ENCODE measurements around the gene DYNLT2B. TPM values are rescaled to one million over a fixed set of nuclear protein-coding genes. Genes with fewer than 3 reads are reported as not detected.

Gene DYNLT2B
- total RNA-seq, 2 donors from 2014 or later, result 18.9 to 20.4 TPM

GRCh38 chr3:196340466-196340865, 22.4 kb upstream of the DYNLT2B start:
- Mint-ChIP-seq H3K9me3 (no peaks in the 10 kb centered on the region), H3K27ac (no peak overlapping the region), H3K36me3 (ENCODE audit: insufficient read depth in 2 of 2) (no peaks in the 10 kb centered on the region), H3K4me1 (ENCODE audit: low read depth) (no peaks in the 10 kb centered on the region), H3K27me3 (ENCODE audit: low read depth) (no peaks in the 10 kb centered on the region), H3K4me3 (no peak overlapping the region)
- ATAC-seq (replicated peaks in 1 of 2) (no peak), DNase-seq (no peak)

GRCh38 chr3:196339493-196340254, 21.6 kb upstream of the DYNLT2B start:
- no peaks in the 10 kb centered on the region for H3K4me1 Mint-ChIP-seq (ENCODE audit: low read depth)
- H3K27me3 Mint-ChIP-seq (ENCODE audit: low read depth), result no peaks in the 10 kb centered on the region
- no peak overlapping the region for H3K27ac Mint-ChIP-seq
- DNase-seq (no peak), ATAC-seq (replicated peaks in 1 of 2) (peak in 1 of 2 donors; percentile 36)
- no peak overlapping the region for H3K4me3 Mint-ChIP-seq
- H3K36me3 Mint-ChIP-seq (ENCODE audit: insufficient read depth in 2 of 2), result no peaks in the 10 kb centered on the region
- no peaks in the 10 kb centered on the region for H3K9me3 Mint-ChIP-seq

- Mint-ChIP-seq H3K36me3 (ENCODE audit: insufficient read depth in 2 of 2) (no peaks in the 10 kb centered on the region), H3K4me3 (no peak overlapping the region), H3K4me1 (ENCODE audit: low read depth) (no peaks in the 10 kb centered on the region), H3K27ac (no peak overlapping the region), H3K9me3 (no peaks in the 10 kb centered on the region), H3K27me3 (ENCODE audit: low read depth) (no peaks in the 10 kb centered on the region)
- ATAC-seq (replicated peaks in 1 of 2) (no peak), DNase-seq (no peak)
Observed at GRCh38 chr3:196339044-196339443, 21.0 kb upstream of the DYNLT2B start.

- H3K9me3 Mint-ChIP-seq, result no peaks in the 10 kb centered on the region
- no peaks in the 10 kb centered on the region for H3K27me3 Mint-ChIP-seq (ENCODE audit: low read depth)
- H3K4me3 Mint-ChIP-seq, result no peak overlapping the region
- H3K4me1 Mint-ChIP-seq (ENCODE audit: low read depth), result no peaks in the 10 kb centered on the region
- DNase-seq (no peak), ATAC-seq (replicated peaks in 1 of 2) (no peak)
- H3K27ac Mint-ChIP-seq, result no peak overlapping the region
- no peaks in the 10 kb centered on the region for H3K36me3 Mint-ChIP-seq (ENCODE audit: insufficient read depth in 2 of 2)
Observed at GRCh38 chr3:196336319-196337145, 18.5 kb upstream of the DYNLT2B start.

GRCh38 chr3:196335503-196335948, 17.5 kb upstream of the DYNLT2B start:
- H3K9me3 Mint-ChIP-seq, result no peaks in the 10 kb centered on the region
- H3K27me3 Mint-ChIP-seq (ENCODE audit: low read depth), result no peaks in the 10 kb centered on the region
- no peak for ATAC-seq (replicated peaks in 1 of 2)

GRCh38 chr3:196334982-196335381, 16.9 kb upstream of the DYNLT2B start:
- no peak overlapping the region for H3K27ac Mint-ChIP-seq
- DNase-seq (no peak), ATAC-seq (replicated peaks in 1 of 2) (no peak)
- H3K27me3 Mint-ChIP-seq (ENCODE audit: low read depth), result no peaks in the 10 kb centered on the region
- no peak overlapping the region for H3K4me3 Mint-ChIP-seq
- no peaks in the 10 kb centered on the region for H3K4me1 Mint-ChIP-seq (ENCODE audit: low read depth)
- no peaks in the 10 kb centered on the region for H3K36me3 Mint-ChIP-seq (ENCODE audit: insufficient read depth in 2 of 2)
- no peaks in the 10 kb centered on the region for H3K9me3 Mint-ChIP-seq

More at GRCh38 chr3:196335503-196335948, 17.5 kb upstream of the DYNLT2B start:
- no peak for DNase-seq
- no peaks in the 10 kb centered on the region for H3K4me1 Mint-ChIP-seq (ENCODE audit: low read depth)
- no peaks in the 10 kb centered on the region for H3K36me3 Mint-ChIP-seq (ENCODE audit: insufficient read depth in 2 of 2)
- no peak overlapping the region for H3K27ac Mint-ChIP-seq
- H3K4me3 Mint-ChIP-seq, result no peak overlapping the region

- Mint-ChIP-seq H3K27ac (no peak overlapping the region), H3K27me3 (ENCODE audit: low read depth) (no peaks in the 10 kb centered on the region), H3K4me1 (ENCODE audit: low read depth) (no peaks in the 10 kb centered on the region), H3K36me3 (ENCODE audit: insufficient read depth in 2 of 2) (no peaks in the 10 kb centered on the region), H3K9me3 (no peaks in the 10 kb centered on the region), H3K4me3 (no peak overlapping the region)
- DNase-seq (no peak), ATAC-seq (replicated peaks in 1 of 2) (no peak)
Observed at GRCh38 chr3:196332168-196332567, 14.1 kb upstream of the DYNLT2B start.

GRCh38 chr3:196327405-196327804, 9.4 kb upstream of the DYNLT2B start:
- Mint-ChIP-seq H3K27ac (no peak overlapping the region), H3K9me3 (no peaks in the 10 kb centered on the region), H3K27me3 (ENCODE audit: low read depth) (no peaks in the 10 kb centered on the region), H3K4me3 (no peak overlapping the region), H3K36me3 (ENCODE audit: insufficient read depth in 2 of 2) (no peaks in the 10 kb centered on the region), H3K4me1 (ENCODE audit: low read depth) (no peaks in the 10 kb centered on the region)
- ATAC-seq (replicated peaks in 1 of 2), result no peak
- DNase-seq, result no peak

GRCh38 chr3:196326936-196327335, 8.9 kb upstream of the DYNLT2B start:
- DNase-seq, result no peak
- ATAC-seq (replicated peaks in 1 of 2), result no peak
- no peaks in the 10 kb centered on the region for H3K4me1 Mint-ChIP-seq (ENCODE audit: low read depth)

GRCh38 chr3:196323691-196324090, 5.7 kb upstream of the DYNLT2B start:
- Mint-ChIP-seq H3K27ac (no peak overlapping the region), H3K4me1 (ENCODE audit: low read depth) (peaks cover 6% of the 10 kb centered on the region), H3K4me3 (no peak overlapping the region), H3K36me3 (ENCODE audit: insufficient read depth in 2 of 2) (no peaks in the 10 kb centered on the region), H3K27me3 (ENCODE audit: low read depth) (no peaks in the 10 kb centered on the region), H3K9me3 (no peaks in the 10 kb centered on the region)
- DNase-seq, result no peak
- ATAC-seq (replicated peaks in 1 of 2), result no peak

More at GRCh38 chr3:196326936-196327335, 8.9 kb upstream of the DYNLT2B start:
- Mint-ChIP-seq H3K27me3 (ENCODE audit: low read depth) (no peaks in the 10 kb centered on the region), H3K4me3 (no peak overlapping the region), H3K9me3 (no peaks in the 10 kb centered on the region), H3K27ac (no peak overlapping the region), H3K36me3 (ENCODE audit: insufficient read depth in 2 of 2) (no peaks in the 10 kb centered on the region)

- no peaks in the 10 kb centered on the region for H3K9me3 Mint-ChIP-seq
- no peaks in the 10 kb centered on the region for H3K27me3 Mint-ChIP-seq (ENCODE audit: low read depth)
- DNase-seq, result no peak
- peaks cover 0 to under 1% of the 10 kb centered on the region in 2 donors for H3K36me3 Mint-ChIP-seq (ENCODE audit: insufficient read depth in 2 of 2)
- H3K4me3 Mint-ChIP-seq, result no peak overlapping the region
- peaks cover 6% of the 10 kb centered on the region for H3K4me1 Mint-ChIP-seq (ENCODE audit: low read depth)
- ATAC-seq (replicated peaks in 1 of 2), result no peak
- H3K27ac Mint-ChIP-seq, result no peak overlapping the region
Observed at GRCh38 chr3:196323016-196323415, 5.0 kb upstream of the DYNLT2B start.

- H3K9me3 Mint-ChIP-seq, result no peaks in the 10 kb centered on the region
- H3K36me3 Mint-ChIP-seq (ENCODE audit: insufficient read depth in 2 of 2), result peaks cover 2 to 5% of the 10 kb centered on the region in 2 donors
- DNase-seq (no peak), ATAC-seq (replicated peaks in 1 of 2) (no peak)
- no peak overlapping the region for H3K4me3 Mint-ChIP-seq
- no peak overlapping the region for H3K27ac Mint-ChIP-seq
- H3K27me3 Mint-ChIP-seq (ENCODE audit: low read depth), result no peaks in the 10 kb centered on the region
- peaks cover 6% of the 10 kb centered on the region for H3K4me1 Mint-ChIP-seq (ENCODE audit: low read depth)
Observed at GRCh38 chr3:196321162-196321561, 3.1 kb upstream of the DYNLT2B start.

GRCh38 chr3:196320137-196320536, 2.1 kb upstream of the DYNLT2B start:
- Mint-ChIP-seq H3K4me1 (ENCODE audit: low read depth) (peaks cover 6% of the 10 kb centered on the region), H3K27me3 (ENCODE audit: low read depth) (no peaks in the 10 kb centered on the region), H3K27ac (no peak overlapping the region), H3K4me3 (no peak overlapping the region), H3K9me3 (no peaks in the 10 kb centered on the region), H3K36me3 (ENCODE audit: insufficient read depth in 2 of 2) (peaks cover 2 to 5% of the 10 kb centered on the region in 2 donors)
- DNase-seq (no peak), ATAC-seq (replicated peaks in 1 of 2) (no peak)

Data from activated T-cell treated with anti-CD3 and anti-CD28 coated beads, Interleukin-2, amount 50 U/mL, for 72 hours (primary cell).